ENCODE results near the gene UBALD1.

Gene UBALD1

GRCh38 chr16:4633910-4634635 lies 19.4 kb upstream of the UBALD1 start:
- no peak for ATAC-seq
- TF ChIP-seq RARB (CRISPR knock-in tag; IDR thresholded peaks at IDR 0.05): no peak
- no peak for TF ChIP-seq ZFP3 (CRISPR knock-in tag; IDR thresholded peaks at IDR 0.05)
- TF ChIP-seq, protein P1, sequence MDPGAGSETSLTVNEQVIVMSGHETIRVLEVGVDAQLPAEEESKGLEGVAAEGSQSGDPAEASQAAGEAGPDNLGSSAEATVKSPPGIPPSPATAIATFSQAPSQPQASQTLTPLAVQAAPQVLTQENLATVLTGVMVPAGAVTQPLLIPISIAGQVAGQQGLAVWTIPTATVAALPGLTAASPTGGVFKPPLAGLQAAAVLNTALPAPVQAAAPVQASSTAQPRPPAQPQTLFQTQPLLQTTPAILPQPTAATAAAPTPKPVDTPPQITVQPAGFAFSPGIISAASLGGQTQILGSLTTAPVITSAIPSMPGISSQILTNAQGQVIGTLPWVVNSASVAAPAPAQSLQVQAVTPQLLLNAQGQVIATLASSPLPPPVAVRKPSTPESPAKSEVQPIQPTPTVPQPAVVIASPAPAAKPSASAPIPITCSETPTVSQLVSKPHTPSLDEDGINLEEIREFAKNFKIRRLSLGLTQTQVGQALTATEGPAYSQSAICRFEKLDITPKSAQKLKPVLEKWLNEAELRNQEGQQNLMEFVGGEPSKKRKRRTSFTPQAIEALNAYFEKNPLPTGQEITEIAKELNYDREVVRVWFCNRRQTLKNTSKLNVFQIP (CRISPR knock-in tag; IDR thresholded peaks at IDR 0.05; ENCODE audit: borderline replicate concordance, low read depth): no peak
- no peak for TF ChIP-seq ZC3H10 (CRISPR knock-in tag; IDR thresholded peaks at IDR 0.05)

DNA sequence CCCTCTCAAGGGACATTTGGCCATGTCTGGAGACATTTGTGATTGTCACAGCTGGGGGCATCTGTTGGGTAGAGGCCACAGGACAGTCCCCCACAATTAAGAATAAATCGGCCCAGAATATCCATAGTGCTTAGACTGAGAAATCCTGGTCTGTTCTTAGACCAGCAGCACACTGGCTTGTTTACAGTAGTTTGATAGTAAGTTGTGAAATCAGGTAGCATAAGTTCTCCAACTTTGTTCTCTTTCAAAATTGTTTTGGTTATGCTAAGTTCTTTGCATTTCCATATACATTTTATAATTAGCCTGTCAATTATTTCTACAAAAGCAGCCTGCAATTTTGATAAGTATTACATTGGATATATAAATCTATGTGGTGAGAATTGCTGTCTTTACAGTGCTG lies 16.8 kb upstream of the UBALD1 start:
- no peak for ATAC-seq

GRCh38 chr16:4628283-4628682 lies 13.6 kb upstream of the UBALD1 start:
- ATAC-seq: no peak
- TF ChIP-seq ISL1 (CRISPR knock-in tag; IDR thresholded peaks at IDR 0.05) (no peak), TCF4 (CRISPR knock-in tag; IDR thresholded peaks at IDR 0.05; ENCODE audit: borderline replicate concordance) (no peak), RARB (CRISPR knock-in tag; IDR thresholded peaks at IDR 0.05) (no peak), TOX (CRISPR knock-in tag; IDR thresholded peaks at IDR 0.05; ENCODE audit: borderline replicate concordance) (no peak), ZNF565 (CRISPR knock-in tag; conservative IDR thresholded peaks at IDR 0.05; ENCODE audit: low read depth) (no peak), SNAI2 (CRISPR knock-in tag; IDR thresholded peaks at IDR 0.05) (no peak), ZNF70 (CRISPR knock-in tag; IDR thresholded peaks at IDR 0.05) (no peak), BACH2 (CRISPR knock-in tag; IDR thresholded peaks at IDR 0.05; ENCODE audit: borderline replicate concordance) (no peak), ZC3H10 (CRISPR knock-in tag; IDR thresholded peaks at IDR 0.05) (no peak), ESRRG (CRISPR knock-in tag; IDR thresholded peaks at IDR 0.05) (no peak), ARNTL (CRISPR knock-in tag; IDR thresholded peaks at IDR 0.05; ENCODE audit: borderline replicate concordance, low read depth) (no peak), OSR1 (CRISPR knock-in tag; IDR thresholded peaks at IDR 0.05) (no peak), ZFP30 (CRISPR knock-in tag; IDR thresholded peaks at IDR 0.05) (no peak), ZNF8 (CRISPR knock-in tag; IDR thresholded peaks at IDR 0.05) (no peak)
- TF ChIP-seq, protein P2, sequence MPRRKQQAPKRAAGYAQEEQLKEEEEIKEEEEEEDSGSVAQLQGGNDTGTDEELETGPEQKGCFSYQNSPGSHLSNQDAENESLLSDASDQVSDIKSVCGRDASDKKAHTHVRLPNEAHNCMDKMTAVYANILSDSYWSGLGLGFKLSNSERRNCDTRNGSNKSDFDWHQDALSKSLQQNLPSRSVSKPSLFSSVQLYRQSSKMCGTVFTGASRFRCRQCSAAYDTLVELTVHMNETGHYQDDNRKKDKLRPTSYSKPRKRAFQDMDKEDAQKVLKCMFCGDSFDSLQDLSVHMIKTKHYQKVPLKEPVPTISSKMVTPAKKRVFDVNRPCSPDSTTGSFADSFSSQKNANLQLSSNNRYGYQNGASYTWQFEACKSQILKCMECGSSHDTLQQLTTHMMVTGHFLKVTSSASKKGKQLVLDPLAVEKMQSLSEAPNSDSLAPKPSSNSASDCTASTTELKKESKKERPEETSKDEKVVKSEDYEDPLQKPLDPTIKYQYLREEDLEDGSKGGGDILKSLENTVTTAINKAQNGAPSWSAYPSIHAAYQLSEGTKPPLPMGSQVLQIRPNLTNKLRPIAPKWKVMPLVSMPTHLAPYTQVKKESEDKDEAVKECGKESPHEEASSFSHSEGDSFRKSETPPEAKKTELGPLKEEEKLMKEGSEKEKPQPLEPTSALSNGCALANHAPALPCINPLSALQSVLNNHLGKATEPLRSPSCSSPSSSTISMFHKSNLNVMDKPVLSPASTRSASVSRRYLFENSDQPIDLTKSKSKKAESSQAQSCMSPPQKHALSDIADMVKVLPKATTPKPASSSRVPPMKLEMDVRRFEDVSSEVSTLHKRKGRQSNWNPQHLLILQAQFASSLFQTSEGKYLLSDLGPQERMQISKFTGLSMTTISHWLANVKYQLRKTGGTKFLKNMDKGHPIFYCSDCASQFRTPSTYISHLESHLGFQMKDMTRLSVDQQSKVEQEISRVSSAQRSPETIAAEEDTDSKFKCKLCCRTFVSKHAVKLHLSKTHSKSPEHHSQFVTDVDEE (CRISPR knock-in tag; IDR thresholded peaks at IDR 0.05): no peak
- TF ChIP-seq, protein P1 (CRISPR knock-in tag; IDR thresholded peaks at IDR 0.05; ENCODE audit: borderline replicate concordance, low read depth): no peak
- TF ChIP-seq, protein P3, sequence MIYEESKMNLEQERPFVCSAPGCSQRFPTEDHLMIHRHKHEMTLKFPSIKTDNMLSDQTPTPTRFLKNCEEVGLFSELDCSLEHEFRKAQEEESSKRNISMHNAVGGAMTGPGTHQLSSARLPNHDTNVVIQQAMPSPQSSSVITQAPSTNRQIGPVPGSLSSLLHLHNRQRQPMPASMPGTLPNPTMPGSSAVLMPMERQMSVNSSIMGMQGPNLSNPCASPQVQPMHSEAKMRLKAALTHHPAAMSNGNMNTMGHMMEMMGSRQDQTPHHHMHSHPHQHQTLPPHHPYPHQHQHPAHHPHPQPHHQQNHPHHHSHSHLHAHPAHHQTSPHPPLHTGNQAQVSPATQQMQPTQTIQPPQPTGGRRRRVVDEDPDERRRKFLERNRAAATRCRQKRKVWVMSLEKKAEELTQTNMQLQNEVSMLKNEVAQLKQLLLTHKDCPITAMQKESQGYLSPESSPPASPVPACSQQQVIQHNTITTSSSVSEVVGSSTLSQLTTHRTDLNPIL (CRISPR knock-in tag; IDR thresholded peaks at IDR 0.05; ENCODE audit: low read depth): no peak

More for the DNA sequence above, 16.8 kb upstream of the UBALD1 start:
- no peak for TF ChIP-seq TOX (CRISPR knock-in tag; IDR thresholded peaks at IDR 0.05; ENCODE audit: borderline replicate concordance)
- TF ChIP-seq BACH2 (CRISPR knock-in tag; IDR thresholded peaks at IDR 0.05; ENCODE audit: borderline replicate concordance): no peak
- no peak for TF ChIP-seq PPARA (CRISPR knock-in tag; IDR thresholded peaks at IDR 0.05; ENCODE audit: borderline replicate concordance)

GRCh38 chr16:4626396-4626795 lies 11.7 kb upstream of the UBALD1 start:
- no peak for ATAC-seq
- TF ChIP-seq ISL1 (CRISPR knock-in tag; IDR thresholded peaks at IDR 0.05) (no peak), CSRNP3 (CRISPR knock-in tag; IDR thresholded peaks at IDR 0.05) (no peak), CSDC2 (CRISPR knock-in tag; IDR thresholded peaks at IDR 0.05) (no peak), BACH2 (CRISPR knock-in tag; IDR thresholded peaks at IDR 0.05; ENCODE audit: borderline replicate concordance) (no peak), ESRRG (CRISPR knock-in tag; IDR thresholded peaks at IDR 0.05) (no peak), ZFP30 (CRISPR knock-in tag; IDR thresholded peaks at IDR 0.05) (no peak)
- TF ChIP-seq, protein P3 (CRISPR knock-in tag; IDR thresholded peaks at IDR 0.05; ENCODE audit: low read depth): no peak
- TF ChIP-seq, protein P4, sequence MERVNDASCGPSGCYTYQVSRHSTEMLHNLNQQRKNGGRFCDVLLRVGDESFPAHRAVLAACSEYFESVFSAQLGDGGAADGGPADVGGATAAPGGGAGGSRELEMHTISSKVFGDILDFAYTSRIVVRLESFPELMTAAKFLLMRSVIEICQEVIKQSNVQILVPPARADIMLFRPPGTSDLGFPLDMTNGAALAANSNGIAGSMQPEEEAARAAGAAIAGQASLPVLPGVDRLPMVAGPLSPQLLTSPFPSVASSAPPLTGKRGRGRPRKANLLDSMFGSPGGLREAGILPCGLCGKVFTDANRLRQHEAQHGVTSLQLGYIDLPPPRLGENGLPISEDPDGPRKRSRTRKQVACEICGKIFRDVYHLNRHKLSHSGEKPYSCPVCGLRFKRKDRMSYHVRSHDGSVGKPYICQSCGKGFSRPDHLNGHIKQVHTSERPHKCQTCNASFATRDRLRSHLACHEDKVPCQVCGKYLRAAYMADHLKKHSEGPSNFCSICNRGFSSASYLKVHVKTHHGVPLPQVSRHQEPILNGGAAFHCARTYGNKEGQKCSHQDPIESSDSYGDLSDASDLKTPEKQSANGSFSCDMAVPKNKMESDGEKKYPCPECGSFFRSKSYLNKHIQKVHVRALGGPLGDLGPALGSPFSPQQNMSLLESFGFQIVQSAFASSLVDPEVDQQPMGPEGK (CRISPR knock-in tag; IDR thresholded peaks at IDR 0.05; ENCODE audit: borderline replicate concordance): no peak
